Measurements from ENCODE around the gene SLC24A3. TPM values are rescaled to one million over a fixed set of nuclear protein-coding genes. Genes with fewer than 3 reads are reported as not detected.

The SLC24A3 gene
- total and polyA plus RNA-seq, 4 donors, result 1.9 to 8.4 (median 5.8) TPM

GRCh38 chr20:19549896-19550295 is 337.5 kb downstream of the SLC24A3 start:
- ATAC-seq (ENCODE audit: insufficient read depth, low FRiP score) (no peak), DNase-seq (peak in 2 of 3 donors; percentile 67 to 70)
- Histone ChIP-seq H3K9me3 (ENCODE audit: control insufficient read depth in 4 of 4, insufficient read depth in 3 of 4, low read length in 3 of 4) (no peaks in the 10 kb centered on the region), H3K9ac (ENCODE audit: insufficient read depth in 1 of 2, low read length in 2 of 2) (no peak overlapping the region), H3K4me1 (ENCODE audit: control insufficient read depth in 5 of 5, insufficient read depth in 5 of 5, low read length in 5 of 5) (peaks cover 0 to 28% (median 0%) of the 10 kb centered on the region in 5 donors), H3K27ac (ENCODE audit: low read depth in 1 of 2, low read length in 1 of 2) (no peak overlapping the region), H3K36me3 (ENCODE audit: control insufficient read depth in 4 of 4, insufficient read depth in 4 of 4, low read length in 4 of 4) (no peaks in the 10 kb centered on the region), H3K27me3 (ENCODE audit: control insufficient read depth in 3 of 3, insufficient read depth in 3 of 3, low read length in 2 of 3) (no peaks in the 10 kb centered on the region), H3K4me3 (no peak overlapping the region)
- no peak for TF ChIP-seq CTCF (IDR thresholded peaks at IDR 0.05; ENCODE audit: control extremely low read depth, extremely low read depth)

- Histone ChIP-seq H3K27ac (ENCODE audit: low read depth in 1 of 2, low read length in 1 of 2) (no peak overlapping the region), H3K4me3 (no peak overlapping the region), H3K36me3 (ENCODE audit: control insufficient read depth in 4 of 4, insufficient read depth in 4 of 4, low read length in 4 of 4) (no peaks in the 10 kb centered on the region), H3K9ac (ENCODE audit: insufficient read depth in 1 of 2, low read length in 2 of 2) (peak overlapping the region in 1 of 2 donors; percentile 73), H3K9me3 (ENCODE audit: control insufficient read depth in 4 of 4, insufficient read depth in 3 of 4, low read length in 3 of 4) (no peaks in the 10 kb centered on the region), H3K4me1 (ENCODE audit: control insufficient read depth in 5 of 5, insufficient read depth in 5 of 5, low read length in 5 of 5) (peaks cover 0 to 28% (median 0%) of the 10 kb centered on the region in 5 donors), H3K27me3 (ENCODE audit: control insufficient read depth in 3 of 3, insufficient read depth in 3 of 3, low read length in 2 of 3) (no peaks in the 10 kb centered on the region)
- TF ChIP-seq CTCF (IDR thresholded peaks at IDR 0.05; ENCODE audit: control extremely low read depth, extremely low read depth), result no peak
- peak; percentile 82 for ATAC-seq (ENCODE audit: insufficient read depth, low FRiP score)
- 41 to 49% methylated on average over 9 of the region's 9 CpGs for WGBS, 2 donors
- DNase-seq, result peak; percentile 76 to 86 (median 83)
These were observed 340.1 kb downstream of the SLC24A3 start for GRCh38 chr20:19552221-19553180.

GRCh38 chr20:19554666-19555065 is 342.2 kb downstream of the SLC24A3 start:
- DNase-seq (no peak), ATAC-seq (ENCODE audit: insufficient read depth, low FRiP score) (no peak)
- H3K9ac ChIP-seq (ENCODE audit: insufficient read depth in 1 of 2, low read length in 2 of 2), result no peak overlapping the region
- WGBS, 2 donors, result 90 to 95% methylated on average over 1 of the region's 1 CpG
- H3K4me1 ChIP-seq (ENCODE audit: control insufficient read depth in 5 of 5, insufficient read depth in 5 of 5, low read length in 5 of 5), result peaks cover 0 to 27% (median 0%) of the 10 kb centered on the region in 5 donors
- no peak for TF ChIP-seq CTCF (IDR thresholded peaks at IDR 0.05; ENCODE audit: control extremely low read depth, extremely low read depth)
- H3K4me3 ChIP-seq, result no peak overlapping the region
- H3K9me3 ChIP-seq (ENCODE audit: control insufficient read depth in 4 of 4, insufficient read depth in 3 of 4, low read length in 3 of 4), result no peaks in the 10 kb centered on the region
- H3K27ac ChIP-seq (ENCODE audit: low read depth in 1 of 2, low read length in 1 of 2), result no peak overlapping the region
- H3K36me3 ChIP-seq (ENCODE audit: control insufficient read depth in 4 of 4, insufficient read depth in 4 of 4, low read length in 4 of 4), result no peaks in the 10 kb centered on the region
- no peaks in the 10 kb centered on the region for H3K27me3 ChIP-seq (ENCODE audit: control insufficient read depth in 3 of 3, insufficient read depth in 3 of 3, low read length in 2 of 3)

All from lung (tissue), 12 donors.